GM23338 (cell line): ENCODE results near the gene SLC35D2. TPM values are rescaled to one million over a fixed set of nuclear protein-coding genes. Genes with fewer than 3 reads are reported as not detected.

Experiments
- ATAC-seq: fragments of 200-7000 bp; cut with Tn5 transposase; 3 replicates; pipeline ENCODE4 v1.9.1; 2020
- DNase-seq: peaks from one replicate; pipeline ENCODE4 v3.0.0-alpha.2; 2015; ENCODE audit warnings: low spot score
- H2AFZ ChIP-seq: fragments of 200-600 bp; sonication (generic); 2 replicates; pipeline ENCODE4 v1.8.0; 2016; ENCODE audit warnings: antibody characterized with exemption, mild to moderate bottlenecking, moderate library complexity
- H3F3A ChIP-seq: fragments of 200-600 bp; sonication (generic); replicated peaks from 2 replicates; pipeline ENCODE4 v1.8.0; 2017; ENCODE audit warnings: antibody characterized with exemption, mixed run types, low read depth
- H3K27ac ChIP-seq: fragments of 200-600 bp; sonication (generic); 2 replicates; pipeline ENCODE4 v1.6.1; 2016; ENCODE audit warnings: low read depth
- H3K27me3 ChIP-seq: fragments of 200-600 bp; sonication (generic); 2 replicates; pipeline ENCODE4 v1.8.0; 2016; ENCODE audit warnings: mild to moderate bottlenecking, mixed run types, moderate library complexity; ENCODE audit not compliant: insufficient read depth
- H3K36me3 ChIP-seq: fragments of 200-600 bp; sonication (generic); 2 replicates; pipeline ENCODE4 v1.8.0; 2016; ENCODE audit warnings: mild to moderate bottlenecking; ENCODE audit not compliant: insufficient read depth
- H3K4me1 ChIP-seq: fragments of 200-600 bp; sonication (generic); 2 replicates; pipeline ENCODE4 v1.8.0; 2016; ENCODE audit warnings: mild to moderate bottlenecking, moderate library complexity; ENCODE audit not compliant: insufficient read depth
- H3K4me2 ChIP-seq: fragments of 200-600 bp; sonication (generic); 2 replicates; pipeline ENCODE4 v1.7.1; 2017; ENCODE audit warnings: mixed run types
- H3K4me3 ChIP-seq: fragments of 200-600 bp; sonication (generic); 2 replicates; pipeline ENCODE4 v1.6.1; 2016; ENCODE audit warnings: mixed run types
- H3K79me2 ChIP-seq: fragments of 200-600 bp; sonication (generic); replicated peaks from 2 replicates; pipeline ENCODE4 v1.8.0; 2017; ENCODE audit warnings: mild to moderate bottlenecking; ENCODE audit not compliant: insufficient read depth
- H3K9me2 ChIP-seq: fragments of 200-600 bp; sonication (generic); 2 replicates; pipeline ENCODE4 v1.8.0; 2017; ENCODE audit not compliant: insufficient read depth
- H4K20me1 ChIP-seq: fragments of 200-600 bp; sonication (generic); replicated peaks from 2 replicates; pipeline ENCODE4 v1.8.0; 2017; ENCODE audit warnings: mild to moderate bottlenecking; ENCODE audit not compliant: insufficient read depth
- H3K27ac Mint-ChIP-seq: 2 replicates; pipeline ENCODE4 v1.8.0; 2020; ENCODE audit warnings: inconsistent platforms, mild to moderate bottlenecking, moderate library complexity, mixed read lengths
- H3K27me3 Mint-ChIP-seq: 3 replicates; pipeline ENCODE4 v1.8.0; 2022; ENCODE audit warnings: low read depth, mild to moderate bottlenecking, moderate library complexity, mixed read lengths, inconsistent platforms; ENCODE audit not compliant: insufficient read depth, poor library complexity
- H3K36me3 Mint-ChIP-seq: 3 replicates; pipeline ENCODE4 v1.8.0; 2021; ENCODE audit warnings: low read depth, mild to moderate bottlenecking, inconsistent platforms, moderate library complexity, mixed read lengths
- H3K4me1 Mint-ChIP-seq: 3 replicates; pipeline ENCODE4 v1.8.0; 2020; ENCODE audit warnings: mild to moderate bottlenecking, inconsistent platforms, mixed read lengths
- H3K4me3 Mint-ChIP-seq: 3 replicates; pipeline ENCODE4 v1.8.0; 2021; ENCODE audit warnings: moderate library complexity, mild to moderate bottlenecking, inconsistent platforms, mixed read lengths
- H3K9me3 Mint-ChIP-seq: 3 replicates; pipeline ENCODE4 v1.8.0; 2020; ENCODE audit warnings: moderate library complexity, mild to moderate bottlenecking, inconsistent platforms, mixed read lengths
- CREB1 ChIP-seq: fragments of 250-450 bp; sonication (Bioruptor Pico); IDR thresholded peaks from 2 replicates; pipeline ENCODE4 v1.5.0; 2020; ENCODE audit warnings: low read depth, mild to moderate bottlenecking, moderate library complexity
- EZH2 ChIP-seq: fragments of 200-600 bp; sonication (generic); IDR thresholded peaks from one replicate; pipeline ENCODE4 v1.8.0; 2017; ENCODE audit warnings: antibody characterized with exemption, mild to moderate bottlenecking, low read depth; ENCODE audit not compliant: unreplicated experiment
- EZH2phosphoT487 ChIP-seq: fragments of 200-600 bp; sonication (generic); IDR thresholded peaks from one replicate; pipeline ENCODE4 v1.8.1; 2018; ENCODE audit warnings: antibody characterized with exemption; ENCODE audit not compliant: unreplicated experiment
- JUNB ChIP-seq: IDR thresholded peaks from one replicate; pipeline ENCODE4 v1.6.1; 2016; ENCODE audit warnings: antibody characterized with exemption; ENCODE audit not compliant: unreplicated experiment
- POLR2AphosphoS5 ChIP-seq: IDR thresholded peaks from 2 replicates; pipeline ENCODE4 v1.6.1; 2016; ENCODE audit warnings: antibody characterized with exemption, low read depth
- STAT1 ChIP-seq: IDR thresholded peaks from one replicate; pipeline ENCODE4 v1.6.1; 2016; ENCODE audit warnings: antibody characterized with exemption; ENCODE audit not compliant: unreplicated experiment
- ZNF331 ChIP-seq: fragments of 250-450 bp; sonication (Bioruptor Pico); IDR thresholded peaks from 2 replicates; pipeline ENCODE4 v1.5.0; 2020; ENCODE audit warnings: low read depth, mild to moderate bottlenecking, moderate library complexity
- polyA plus RNA-seq: library from polyadenylated mRNA; unstranded; fragments of >200 nt; fragmentation: Nextera tagmentation; extraction: Ambion mirVana; gene quantifications from 2 replicates; pipeline ENCODE4 v1.2.1, GENCODE V29; 2016
- total RNA-seq: library from RNA; depleted of rRNA; stranded (reverse); fragments of >200 nt; shearing (Covaris generic); gene quantifications from 2 replicates; pipeline ENCODE4 v1.2.3, GENCODE V29; 2014
- TF ChIP-seq, protein P1 (sequence below): IDR thresholded peaks from one replicate; pipeline ENCODE4 v1.6.1; 2018; ENCODE audit warnings: antibody characterized with exemption; ENCODE audit not compliant: unreplicated experiment
- TF ChIP-seq, protein P2 (sequence below), 2 experiments: fragments of 200-600 bp in 1 of 2; sonication (generic) in 1 of 2; conservative IDR thresholded peaks; 2 replicates each; pipeline versions ENCODE4 v1.5.1 to v1.6.1; 2016 to 2017; ENCODE audit warnings: antibody characterized with exemption in 2 of 2, low read depth in 2 of 2, mild to moderate bottlenecking in 2 of 2, moderate library complexity in 1 of 2
- TF ChIP-seq, protein P3 (sequence below): IDR thresholded peaks from 2 replicates; pipeline ENCODE4 v1.6.1; 2016; ENCODE audit warnings: antibody characterized with exemption

The SLC35D2 gene
- total and polyA plus RNA-seq, 2 experiments from 2014 or later, result 8.2 to 14.4 TPM

DNA sequence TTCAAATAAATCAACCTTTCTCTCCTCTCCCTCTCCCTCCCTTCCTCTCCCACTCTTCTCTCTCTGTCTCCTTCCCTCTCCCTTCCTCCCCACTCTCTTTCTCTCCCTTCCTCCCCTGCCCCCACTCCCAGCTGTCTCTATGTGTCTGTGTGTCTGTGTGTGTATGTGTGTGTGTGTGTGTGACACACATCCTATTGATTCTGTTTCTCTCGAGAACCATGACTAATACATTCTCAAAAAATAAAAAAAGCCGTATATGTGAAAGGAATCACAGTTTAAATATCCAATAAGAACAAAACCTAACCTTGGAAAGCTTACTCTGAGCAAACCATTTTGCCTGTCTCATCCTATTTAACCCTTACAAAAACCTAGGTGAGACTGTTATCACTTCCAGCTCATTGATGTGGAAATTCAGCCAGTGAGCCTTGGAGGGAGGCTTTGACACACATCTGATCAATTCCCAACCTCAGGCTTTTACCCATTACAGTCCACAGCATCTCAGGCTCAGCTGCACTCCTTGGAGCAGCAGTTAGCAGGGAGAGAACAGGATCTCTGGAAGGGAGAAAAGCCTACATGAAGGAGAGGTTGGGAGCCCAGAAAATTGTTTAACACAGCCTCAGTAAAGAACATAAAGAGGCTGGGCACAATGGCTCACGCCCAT lies 89.9 kb downstream of the SLC35D2 start (continued):
- TF ChIP-seq, protein P1, sequence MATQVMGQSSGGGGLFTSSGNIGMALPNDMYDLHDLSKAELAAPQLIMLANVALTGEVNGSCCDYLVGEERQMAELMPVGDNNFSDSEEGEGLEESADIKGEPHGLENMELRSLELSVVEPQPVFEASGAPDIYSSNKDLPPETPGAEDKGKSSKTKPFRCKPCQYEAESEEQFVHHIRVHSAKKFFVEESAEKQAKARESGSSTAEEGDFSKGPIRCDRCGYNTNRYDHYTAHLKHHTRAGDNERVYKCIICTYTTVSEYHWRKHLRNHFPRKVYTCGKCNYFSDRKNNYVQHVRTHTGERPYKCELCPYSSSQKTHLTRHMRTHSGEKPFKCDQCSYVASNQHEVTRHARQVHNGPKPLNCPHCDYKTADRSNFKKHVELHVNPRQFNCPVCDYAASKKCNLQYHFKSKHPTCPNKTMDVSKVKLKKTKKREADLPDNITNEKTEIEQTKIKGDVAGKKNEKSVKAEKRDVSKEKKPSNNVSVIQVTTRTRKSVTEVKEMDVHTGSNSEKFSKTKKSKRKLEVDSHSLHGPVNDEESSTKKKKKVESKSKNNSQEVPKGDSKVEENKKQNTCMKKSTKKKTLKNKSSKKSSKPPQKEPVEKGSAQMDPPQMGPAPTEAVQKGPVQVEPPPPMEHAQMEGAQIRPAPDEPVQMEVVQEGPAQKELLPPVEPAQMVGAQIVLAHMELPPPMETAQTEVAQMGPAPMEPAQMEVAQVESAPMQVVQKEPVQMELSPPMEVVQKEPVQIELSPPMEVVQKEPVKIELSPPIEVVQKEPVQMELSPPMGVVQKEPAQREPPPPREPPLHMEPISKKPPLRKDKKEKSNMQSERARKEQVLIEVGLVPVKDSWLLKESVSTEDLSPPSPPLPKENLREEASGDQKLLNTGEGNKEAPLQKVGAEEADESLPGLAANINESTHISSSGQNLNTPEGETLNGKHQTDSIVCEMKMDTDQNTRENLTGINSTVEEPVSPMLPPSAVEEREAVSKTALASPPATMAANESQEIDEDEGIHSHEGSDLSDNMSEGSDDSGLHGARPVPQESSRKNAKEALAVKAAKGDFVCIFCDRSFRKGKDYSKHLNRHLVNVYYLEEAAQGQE, result no peak
- TF ChIP-seq STAT1 (no peak), JUNB (no peak)
- TF ChIP-seq, protein P2, sequence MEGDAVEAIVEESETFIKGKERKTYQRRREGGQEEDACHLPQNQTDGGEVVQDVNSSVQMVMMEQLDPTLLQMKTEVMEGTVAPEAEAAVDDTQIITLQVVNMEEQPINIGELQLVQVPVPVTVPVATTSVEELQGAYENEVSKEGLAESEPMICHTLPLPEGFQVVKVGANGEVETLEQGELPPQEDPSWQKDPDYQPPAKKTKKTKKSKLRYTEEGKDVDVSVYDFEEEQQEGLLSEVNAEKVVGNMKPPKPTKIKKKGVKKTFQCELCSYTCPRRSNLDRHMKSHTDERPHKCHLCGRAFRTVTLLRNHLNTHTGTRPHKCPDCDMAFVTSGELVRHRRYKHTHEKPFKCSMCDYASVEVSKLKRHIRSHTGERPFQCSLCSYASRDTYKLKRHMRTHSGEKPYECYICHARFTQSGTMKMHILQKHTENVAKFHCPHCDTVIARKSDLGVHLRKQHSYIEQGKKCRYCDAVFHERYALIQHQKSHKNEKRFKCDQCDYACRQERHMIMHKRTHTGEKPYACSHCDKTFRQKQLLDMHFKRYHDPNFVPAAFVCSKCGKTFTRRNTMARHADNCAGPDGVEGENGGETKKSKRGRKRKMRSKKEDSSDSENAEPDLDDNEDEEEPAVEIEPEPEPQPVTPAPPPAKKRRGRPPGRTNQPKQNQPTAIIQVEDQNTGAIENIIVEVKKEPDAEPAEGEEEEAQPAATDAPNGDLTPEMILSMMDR (conservative IDR thresholded peaks at IDR 0.05; ENCODE audit: low read depth in 2 of 2), result no peak

DNA sequence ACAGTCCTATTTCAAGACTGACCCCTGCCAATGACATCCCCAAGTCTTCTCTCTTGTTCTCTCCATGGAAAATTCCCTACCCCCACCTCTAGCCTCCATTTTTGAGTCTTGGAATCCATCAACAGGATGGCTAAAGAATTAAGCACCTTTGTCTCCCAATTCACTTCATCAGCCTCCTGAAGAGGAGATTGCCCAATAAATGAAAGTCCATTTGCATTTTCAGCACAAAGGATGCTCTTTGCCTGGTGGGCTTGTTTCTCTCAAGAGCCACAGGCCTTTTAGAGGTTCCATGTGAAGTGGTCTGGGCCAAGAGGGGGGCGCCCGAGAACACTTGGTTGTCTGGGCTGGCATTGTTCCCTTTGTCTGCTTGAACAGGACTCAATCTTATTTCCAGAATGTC lies 94.1 kb downstream of the SLC35D2 start:
- peak overlapping the region; percentile 91 for H2AFZ ChIP-seq
- Mint-ChIP-seq H3K9me3 (peaks cover 27% of the 10 kb centered on the region), H3K4me3 (no peak overlapping the region), H3K36me3 (peaks cover 18% of the 10 kb centered on the region), H3K27me3 (peaks cover 7% of the 10 kb centered on the region), H3K4me1 (peaks cover 14% of the 10 kb centered on the region), H3K27ac (no peak overlapping the region)
- H3K4me1 ChIP-seq, result peaks cover 19% of the 10 kb centered on the region
- H3K9me2 ChIP-seq, result peaks cover 10% of the 10 kb centered on the region; the same call in 1 of the 2 replicates
- DNase-seq (peak; percentile 16), ATAC-seq (no peak)
- H3K4me3 ChIP-seq, result no peak overlapping the region
- H3K79me2 ChIP-seq, result no peaks in the 10 kb centered on the region
- no peaks in the 10 kb centered on the region for H3K27me3 ChIP-seq
- peak overlapping the region; percentile 56; the same call in 1 of the 2 replicates for H3K4me2 ChIP-seq
- H3F3A ChIP-seq, result no peaks in the 10 kb centered on the region
- no peak overlapping the region for H3K27ac ChIP-seq
- no peaks in the 10 kb centered on the region for H3K36me3 ChIP-seq
- H4K20me1 ChIP-seq, result no peaks in the 10 kb centered on the region
- TF ChIP-seq POLR2AphosphoS5 (no peak), ZNF331 (CRISPR knock-in tag) (no peak), STAT1 (no peak), EZH2phosphoT487 (no peak), EZH2 (no peak), CREB1 (CRISPR knock-in tag) (no peak)
- TF ChIP-seq, protein P2 (conservative IDR thresholded peaks at IDR 0.05; ENCODE audit: low read depth in 2 of 2), result no peak
- TF ChIP-seq, protein P3, sequence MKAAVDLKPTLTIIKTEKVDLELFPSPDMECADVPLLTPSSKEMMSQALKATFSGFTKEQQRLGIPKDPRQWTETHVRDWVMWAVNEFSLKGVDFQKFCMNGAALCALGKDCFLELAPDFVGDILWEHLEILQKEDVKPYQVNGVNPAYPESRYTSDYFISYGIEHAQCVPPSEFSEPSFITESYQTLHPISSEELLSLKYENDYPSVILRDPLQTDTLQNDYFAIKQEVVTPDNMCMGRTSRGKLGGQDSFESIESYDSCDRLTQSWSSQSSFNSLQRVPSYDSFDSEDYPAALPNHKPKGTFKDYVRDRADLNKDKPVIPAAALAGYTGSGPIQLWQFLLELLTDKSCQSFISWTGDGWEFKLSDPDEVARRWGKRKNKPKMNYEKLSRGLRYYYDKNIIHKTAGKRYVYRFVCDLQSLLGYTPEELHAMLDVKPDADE, result no peak
